Ramos (cell line): ENCODE results near the gene THPO.

Source experiments
- in situ Hi-C: fragments of 300-500 bp; cut with MboI; formaldehyde crosslinking; loops from one replicate; pipeline ENCODE4 v1.14.3; 2022; ENCODE audit warnings: low sequenced_read_pairs; ENCODE audit not compliant: unreplicated experiment

THPO gene

DNA sequence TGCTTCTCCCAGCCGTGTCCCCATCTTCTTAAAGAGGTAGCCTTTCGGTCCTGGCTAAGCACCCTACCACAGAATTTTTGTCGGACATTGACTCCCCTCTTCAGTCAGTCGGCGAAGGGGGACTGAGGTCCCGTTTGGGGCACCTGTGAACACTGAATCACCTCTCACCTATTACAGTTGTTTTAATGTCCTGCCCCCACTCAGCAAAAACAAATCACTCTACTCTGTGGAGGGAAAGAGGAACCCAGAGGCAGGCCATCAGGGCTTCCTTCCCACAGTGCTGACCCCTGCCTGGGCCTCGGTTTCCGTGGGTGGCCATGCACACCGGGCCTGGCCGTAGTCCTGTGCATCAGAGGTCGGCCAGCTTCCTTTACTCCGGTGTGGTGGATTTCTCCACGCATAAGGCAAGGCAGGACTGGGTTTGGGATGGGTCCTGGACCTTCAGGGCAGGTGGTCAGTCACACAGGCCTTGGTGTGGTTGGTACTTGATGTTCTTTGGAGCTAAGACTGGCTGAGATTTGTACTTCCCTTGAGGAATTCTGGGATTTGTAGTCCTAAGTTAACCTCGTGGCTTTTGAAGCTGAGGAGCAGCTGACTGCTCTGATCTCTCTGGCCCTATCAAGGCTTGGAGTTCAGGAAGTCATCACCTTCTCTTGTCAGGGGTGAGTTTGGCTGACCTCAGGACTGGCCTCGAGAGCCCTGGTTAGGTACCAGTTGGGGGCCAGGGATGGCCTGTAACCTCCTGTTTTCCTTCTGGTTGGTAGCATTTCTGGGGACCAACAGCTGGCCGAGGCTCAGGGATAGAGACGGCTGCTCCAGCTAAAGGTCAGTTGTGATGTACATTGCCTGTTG is 41.2 kb downstream of the THPO start:
- in situ Hi-C loops = no loop called here

DNA sequence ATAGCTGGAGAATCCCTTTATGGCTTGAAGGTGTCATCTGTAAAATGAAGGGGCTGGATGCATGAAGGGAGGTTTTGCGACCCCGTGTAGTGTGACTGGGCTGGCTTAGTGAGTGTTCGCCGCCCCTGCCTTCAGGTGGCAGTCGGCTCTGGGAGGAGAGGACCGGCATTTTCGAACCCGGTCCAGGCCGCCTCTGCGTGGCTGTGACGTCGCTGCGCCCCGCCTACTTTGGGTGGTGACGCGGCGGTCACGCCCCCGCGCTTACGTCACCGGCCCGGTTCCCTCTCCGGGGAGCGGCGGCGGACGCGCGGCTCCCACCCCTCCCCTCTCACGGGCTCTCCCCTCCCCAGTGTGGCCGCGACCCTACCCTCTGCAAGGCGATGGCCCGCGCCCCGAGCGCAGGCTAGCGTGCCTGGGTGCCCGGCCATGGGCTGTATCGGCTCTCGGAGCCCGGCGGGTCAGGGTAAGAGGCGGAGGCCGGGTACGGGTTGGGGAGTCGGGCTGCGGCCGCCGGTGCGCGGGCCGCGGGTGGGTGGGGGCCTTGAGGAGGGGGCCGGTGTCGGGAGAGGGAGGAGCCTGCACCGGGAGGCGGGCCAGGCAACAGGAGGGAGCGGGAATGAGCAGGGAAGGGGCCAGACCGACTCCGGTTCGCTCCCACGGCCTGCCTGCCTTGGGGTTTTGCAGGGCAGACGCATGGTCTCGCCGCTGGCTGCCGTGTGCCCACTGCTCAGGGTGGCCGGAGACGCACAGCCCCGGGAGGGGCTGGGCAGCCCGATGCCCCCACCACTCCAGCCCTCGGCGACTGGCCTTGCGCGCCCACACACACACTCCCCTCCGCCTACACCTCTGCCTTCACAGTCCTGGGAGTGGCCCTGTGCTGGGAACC is 42.1 kb downstream of the THPO start:
- in situ Hi-C loops = no loop called here

DNA sequence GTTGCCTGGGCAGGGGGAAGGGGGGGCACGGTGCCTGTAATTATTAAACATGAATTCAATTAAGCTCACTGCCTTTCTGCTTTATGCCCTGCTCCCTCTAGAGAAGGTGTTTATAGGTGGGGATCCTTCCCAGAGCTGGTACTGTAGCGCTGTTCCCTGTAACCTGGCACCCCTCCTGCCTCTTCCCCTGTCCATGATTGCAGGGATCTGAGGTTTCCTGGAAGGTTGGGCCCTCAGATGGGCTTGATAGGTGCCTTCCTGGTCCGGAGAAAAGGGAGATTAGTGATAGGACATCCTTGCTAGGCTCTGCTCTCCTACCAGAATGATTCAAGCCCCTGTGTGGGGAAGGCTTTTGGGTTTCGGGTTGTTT is 42.7 kb downstream of the THPO start:
- in situ Hi-C loops = no loop called here

DNA sequence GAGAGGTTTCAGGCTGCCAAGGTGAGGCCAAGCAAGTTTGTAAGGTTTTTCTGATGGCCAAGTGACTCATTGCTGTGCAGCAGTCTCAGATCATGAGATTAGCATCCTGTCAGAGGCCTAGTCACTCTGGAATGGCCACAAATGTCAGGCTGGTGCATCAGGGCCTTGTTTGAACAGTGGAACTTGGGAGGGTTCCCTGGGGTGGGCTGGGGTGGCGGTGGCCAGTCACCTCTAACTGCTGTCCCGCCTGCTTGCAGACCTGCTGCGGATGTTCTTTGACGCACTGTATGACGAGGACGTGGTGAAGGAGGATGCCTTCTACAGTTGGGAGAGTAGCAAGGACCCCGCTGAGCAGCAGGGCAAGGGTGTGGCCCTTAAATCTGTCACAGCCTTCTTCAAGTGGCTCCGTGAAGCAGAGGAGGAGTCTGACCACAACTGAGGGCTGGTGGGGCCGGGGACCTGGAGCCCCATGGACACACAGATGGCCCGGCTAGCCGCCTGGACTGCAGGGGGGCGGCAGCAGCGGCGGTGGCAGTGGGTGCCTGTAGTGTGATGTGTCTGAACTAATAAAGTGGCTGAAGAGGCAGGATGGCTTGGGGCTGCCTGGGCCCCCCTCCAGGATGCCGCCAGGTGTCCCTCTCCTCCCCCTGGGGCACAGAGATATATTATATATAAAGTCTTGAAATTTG is 43.4 kb downstream of the THPO start:
- in situ Hi-C loops = no loop called here

DNA sequence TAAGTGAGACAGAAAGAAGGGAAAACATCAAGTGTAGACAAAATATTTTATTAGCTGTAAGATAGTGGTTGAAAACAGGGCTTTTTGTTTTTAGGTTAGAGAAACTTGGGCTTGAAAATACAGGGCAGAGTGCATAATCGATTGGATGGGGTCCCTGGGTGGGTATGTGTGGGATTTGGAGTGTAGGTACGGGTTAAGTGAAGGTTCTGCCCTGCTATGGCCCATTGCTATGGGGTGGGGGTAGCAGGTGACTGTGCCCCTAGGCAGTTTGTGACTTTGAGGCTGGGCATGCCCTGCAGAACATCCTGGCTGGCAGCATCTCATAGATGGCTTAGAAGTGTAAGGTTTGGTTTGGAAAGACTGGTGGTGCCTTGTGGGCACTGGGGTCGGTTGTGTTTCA is 44.3 kb downstream of the THPO start:
- in situ Hi-C loops = no loop called here

DNA sequence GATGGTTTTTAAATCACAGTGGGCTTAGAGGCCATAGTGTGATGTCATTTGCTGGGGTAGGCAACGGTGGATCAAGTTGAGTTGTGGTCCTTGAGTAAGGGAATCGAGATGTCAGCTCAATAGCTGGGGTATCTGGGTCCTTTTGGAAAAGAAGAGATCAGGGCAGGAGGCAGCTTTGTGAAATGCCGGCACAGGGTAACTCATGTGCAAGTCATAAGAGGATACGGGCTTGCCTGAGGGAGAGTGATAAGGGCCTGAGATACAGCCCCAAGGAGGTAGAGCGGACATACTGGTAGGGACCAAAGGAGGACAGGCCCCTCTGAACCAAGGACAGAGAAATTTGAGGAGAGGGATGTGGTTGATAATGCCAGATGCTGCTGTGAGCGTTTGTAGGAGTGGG is 44.8 kb downstream of the THPO start:
- in situ Hi-C loops = no loop called here

DNA sequence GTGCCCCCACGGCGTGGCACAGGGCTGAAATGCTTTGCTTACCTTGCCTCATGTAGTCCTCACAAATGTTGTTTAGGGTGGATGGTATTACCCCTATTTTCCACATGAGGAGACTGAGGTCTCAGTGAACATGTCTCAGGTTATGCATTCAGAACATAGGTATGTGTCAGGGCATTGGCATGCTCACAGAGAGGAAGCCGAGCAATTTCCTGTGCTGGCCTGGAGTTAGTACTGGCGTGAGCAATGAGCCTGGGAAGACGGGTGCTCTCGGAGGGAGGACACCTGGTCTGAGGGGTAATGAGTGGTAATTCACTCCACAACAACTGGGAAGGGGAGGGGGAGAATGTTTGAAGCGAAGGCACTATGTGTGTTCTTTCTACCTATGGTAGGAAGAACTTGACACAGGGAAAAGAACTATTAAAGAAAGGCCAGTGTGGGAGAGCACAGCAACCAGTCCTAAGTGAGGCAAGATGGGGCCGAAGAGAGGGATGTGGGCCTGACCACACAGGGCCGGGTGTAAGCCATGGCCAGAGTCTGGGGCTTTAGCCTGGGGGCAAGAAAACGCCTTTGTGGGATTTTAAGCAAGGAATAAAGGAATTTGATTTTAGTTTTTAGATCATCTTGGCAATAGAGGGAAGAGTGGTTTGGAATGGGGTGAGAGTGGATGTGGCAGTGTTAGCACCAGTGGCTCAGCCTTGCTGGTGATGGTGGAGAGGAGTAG is 45.5 kb downstream of the THPO start:
- in situ Hi-C loops = no loop called here

DNA sequence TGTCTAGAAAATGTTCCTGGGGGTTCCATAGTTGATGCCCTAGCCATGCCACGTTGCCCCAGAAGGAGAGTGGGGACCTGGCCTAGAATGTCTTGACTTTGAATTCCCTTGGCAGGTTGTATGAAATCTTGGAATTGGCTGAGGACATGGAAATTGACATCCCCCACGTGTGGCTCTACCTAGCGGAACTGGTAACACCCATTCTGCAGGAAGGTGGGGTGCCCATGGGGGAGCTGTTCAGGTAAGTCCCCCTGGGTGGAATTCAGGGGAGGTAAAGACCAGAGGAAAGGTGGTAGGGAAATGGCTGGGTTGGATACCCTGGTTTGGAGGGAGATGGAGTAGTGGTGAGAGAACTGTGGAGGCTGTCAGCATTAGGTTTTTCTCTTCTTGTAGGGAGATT is 49.5 kb downstream of the THPO start:
- in situ Hi-C loops = no loop called here

DNA sequence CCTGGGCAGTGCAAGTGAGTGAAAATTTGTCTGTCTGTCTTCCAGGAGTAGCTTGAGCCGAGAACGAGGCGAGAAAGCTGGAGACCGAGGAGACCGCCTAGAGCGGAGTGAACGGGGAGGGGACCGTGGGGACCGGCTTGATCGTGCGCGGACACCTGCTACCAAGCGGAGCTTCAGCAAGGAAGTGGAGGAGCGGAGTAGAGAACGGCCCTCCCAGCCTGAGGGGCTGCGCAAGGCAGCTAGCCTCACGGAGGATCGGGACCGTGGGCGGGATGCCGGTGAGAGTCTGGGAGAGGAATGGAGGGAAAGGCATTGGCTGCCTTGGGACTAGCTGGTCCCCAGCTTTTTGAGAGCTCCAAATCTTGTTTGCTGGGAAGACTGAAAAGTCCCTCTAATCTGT is 50.8 kb downstream of the THPO start:
- in situ Hi-C loops = no loop called here

DNA sequence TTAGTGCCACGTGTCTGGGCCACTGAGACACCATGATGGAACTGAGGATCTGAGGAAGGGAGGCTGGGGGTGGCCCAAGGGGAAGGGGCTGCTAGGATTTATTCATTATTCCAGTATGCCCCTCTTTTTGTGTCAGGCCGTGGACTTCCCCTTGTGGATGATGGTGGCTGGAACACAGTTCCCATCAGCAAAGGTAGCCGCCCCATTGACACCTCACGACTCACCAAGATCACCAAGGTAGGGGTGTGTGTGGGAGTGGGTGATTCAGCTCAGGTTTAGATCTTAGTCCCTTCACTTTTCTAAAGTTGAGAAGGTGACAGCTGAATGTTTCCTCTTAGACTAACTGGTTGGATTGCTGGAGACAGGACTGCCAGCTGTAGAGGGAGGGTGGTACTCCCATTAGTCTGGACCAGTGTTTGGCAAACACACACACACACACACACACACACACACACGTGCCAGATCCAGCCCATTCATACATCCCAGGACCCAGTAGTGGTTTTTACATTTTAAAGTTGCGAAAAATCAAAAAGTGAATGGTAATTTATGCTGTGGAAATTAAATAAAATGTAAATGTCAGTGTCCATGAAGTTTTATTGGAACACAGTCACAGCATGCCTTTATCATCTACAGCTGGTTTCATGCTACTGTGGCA is 52.2 kb downstream of the THPO start:
- in situ Hi-C loops = no loop called here

DNA sequence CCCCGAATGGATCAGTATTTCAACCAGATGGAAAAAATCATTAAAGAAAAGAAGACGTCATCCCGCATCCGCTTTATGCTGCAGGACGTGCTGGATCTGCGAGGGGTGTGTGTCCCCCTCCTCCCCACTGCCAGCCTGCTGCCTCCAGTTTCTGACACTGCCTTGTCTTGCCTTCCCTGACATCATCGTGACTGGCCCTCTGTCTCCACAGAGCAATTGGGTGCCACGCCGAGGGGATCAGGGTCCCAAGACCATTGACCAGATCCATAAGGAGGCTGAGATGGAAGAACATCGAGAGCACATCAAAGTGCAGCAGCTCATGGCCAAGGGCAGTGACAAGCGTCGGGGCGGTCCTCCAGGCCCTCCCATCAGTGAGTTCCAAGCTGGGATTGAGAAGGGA is 52.7 kb downstream of the THPO start:
- in situ Hi-C loops = no loop called here

DNA sequence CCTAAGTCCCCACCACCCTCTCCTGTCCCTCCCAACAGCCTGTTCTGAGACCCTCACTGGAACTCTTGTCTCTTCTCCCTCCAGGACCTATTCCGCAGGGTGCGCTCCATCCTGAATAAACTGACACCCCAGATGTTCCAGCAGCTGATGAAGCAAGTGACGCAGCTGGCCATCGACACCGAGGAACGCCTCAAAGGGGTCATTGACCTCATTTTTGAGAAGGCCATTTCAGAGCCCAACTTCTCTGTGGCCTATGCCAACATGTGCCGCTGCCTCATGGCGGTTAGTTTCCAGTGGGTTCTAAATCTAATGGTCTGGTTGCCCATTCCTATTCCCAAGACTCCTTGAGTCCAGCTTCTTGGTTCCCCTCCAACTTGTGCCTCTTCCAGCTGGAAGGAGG is 54.3 kb downstream of the THPO start:
- in situ Hi-C loops = no loop called here

DNA sequence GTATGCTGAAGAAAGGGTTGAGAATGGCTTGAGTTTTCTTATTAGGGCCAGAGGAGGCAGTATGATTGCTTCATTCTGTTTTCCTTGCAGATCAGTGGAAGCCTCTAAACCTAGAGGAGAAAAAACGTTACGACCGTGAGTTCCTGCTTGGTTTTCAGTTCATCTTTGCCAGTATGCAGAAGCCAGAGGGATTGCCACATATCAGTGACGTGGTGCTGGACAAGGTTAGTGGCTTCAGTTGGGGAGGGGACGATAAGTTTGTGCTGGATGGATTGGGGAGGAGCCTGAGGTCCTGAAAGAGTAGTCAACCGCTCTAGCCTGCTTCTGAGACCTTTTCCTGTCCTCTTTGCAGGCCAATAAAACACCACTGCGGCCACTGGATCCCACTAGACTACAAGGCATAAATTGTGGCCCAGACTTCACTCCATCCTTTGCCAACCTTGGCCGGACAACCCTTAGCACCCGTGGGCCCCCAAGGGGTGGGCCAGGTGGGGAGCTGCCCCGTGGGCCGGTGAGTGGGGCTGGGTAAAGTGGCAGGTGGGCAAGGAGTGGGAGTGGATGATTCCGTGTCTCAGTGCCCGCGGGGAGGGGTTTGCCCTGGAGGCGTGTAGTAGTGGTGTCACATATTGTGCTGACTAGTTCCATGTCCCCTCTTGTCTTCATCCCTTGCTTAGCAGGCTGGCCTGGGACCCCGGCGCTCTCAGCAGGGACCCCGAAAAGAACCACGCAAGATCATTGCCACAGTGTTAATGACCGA is 55.1 kb downstream of the THPO start:
- in situ Hi-C loops = no loop called here
